ENCODE data around the gene MRPS12. TPM values are rescaled to one million over a fixed set of nuclear protein-coding genes. Genes with fewer than 3 reads are reported as not detected.
"Not testable (repeated sequence)": the region's sequence is repeated elsewhere in the genome, so short reads cannot be mapped to it uniquely, and the experiment has no call there.

MRPS12 gene
- total and polyA plus RNA-seq, 2 experiments from 2014 or later, result 33.5 to 68.9 TPM

DNA sequence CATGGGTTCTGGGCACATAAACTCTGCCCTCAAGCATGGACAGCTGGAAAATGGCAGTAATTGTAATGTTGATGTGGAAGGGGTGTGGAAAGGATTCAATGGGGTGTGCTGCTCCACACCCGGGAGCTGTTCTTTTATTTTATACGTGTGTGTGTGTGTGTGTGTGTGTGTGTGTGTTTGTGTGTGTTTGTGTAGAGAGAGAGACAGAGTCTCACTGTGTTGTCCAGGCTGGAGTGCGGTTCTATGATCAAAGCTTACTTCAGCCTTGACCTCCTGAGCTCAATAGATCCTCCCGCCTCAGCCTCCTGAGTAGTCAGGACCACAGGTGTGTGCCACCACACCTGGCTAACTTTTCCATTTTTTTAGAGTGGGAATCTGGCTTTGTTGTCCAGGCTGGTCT, 2.8 kb downstream of the MRPS12 start:
- H3F3A ChIP-seq (ENCODE audit: insufficient read depth), result no peaks in the 10 kb centered on the region

DNA sequence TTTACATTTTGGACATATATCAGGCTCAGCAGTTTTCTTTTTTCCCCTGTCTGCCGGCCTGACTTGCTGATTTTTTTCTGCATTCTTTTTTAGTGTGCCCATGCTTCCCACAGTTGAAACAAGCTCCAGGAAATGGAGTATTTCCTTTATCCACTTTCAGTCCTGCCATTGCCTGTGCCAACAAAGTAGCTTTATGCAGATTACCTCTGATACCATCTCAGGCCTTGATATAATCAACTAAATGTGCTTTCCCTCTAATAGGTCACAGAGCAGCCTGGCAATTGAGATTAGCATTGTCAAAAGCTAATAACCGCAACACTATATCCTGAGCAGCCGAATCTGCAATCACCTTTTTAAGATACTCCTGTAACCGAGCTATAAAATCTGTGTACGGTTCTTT, 9.2 kb downstream of the MRPS12 start:
- H2AFZ ChIP-seq, result no peak overlapping the region
- H3K27me3 ChIP-seq (replicated peaks; ENCODE audit: insufficient read depth), result no peaks in the 10 kb centered on the region
- peaks cover 5% of the 10 kb centered on the region; the same call in 1 of the 2 replicates for H3K36me3 ChIP-seq (ENCODE audit: low read depth)
- 64 to 69% methylated on average over 5 of the region's 5 CpGs for whole genome bisulfite sequencing, 2 experiments (ENCODE audit: low coverage in 1 of 2, low lambda C conversion rate in 2 of 2, missing lambda C conversion rate in 2 of 2)
- H3K4me1 ChIP-seq (ENCODE audit: insufficient read depth), result no peaks in the 10 kb centered on the region
- H3K9me2 ChIP-seq (ENCODE audit: insufficient read depth), result no peaks in the 10 kb centered on the region
- TF ChIP-seq EZH2 (IDR thresholded peaks at IDR 0.05; ENCODE audit: insufficient read depth, poor library complexity, severe bottlenecking) (no peak), EZH2phosphoT487 (IDR thresholded peaks at IDR 0.05; ENCODE audit: insufficient read depth, low read depth) (no peak)
- no peaks in the 10 kb centered on the region for H3K79me2 ChIP-seq (ENCODE audit: insufficient read depth)
- no peak for DNase-seq
- in situ Hi-C loops (cut with MboI), result no loop called here
- no peak overlapping the region for H3K4me2 ChIP-seq (ENCODE audit: unreplicated experiment)
- H4K20me1 ChIP-seq (ENCODE audit: insufficient read depth), result no peaks in the 10 kb centered on the region
- no peak overlapping the region for H3K27ac ChIP-seq
- H3K4me3 ChIP-seq, result no peak overlapping the region
- no peak overlapping the region for H3K9ac ChIP-seq
- no peaks in the 10 kb centered on the region for H3K9me3 ChIP-seq (ENCODE audit: low read depth)
- no peaks in the 10 kb centered on the region for H3F3A ChIP-seq (ENCODE audit: insufficient read depth)

More for the DNA sequence above, 2.8 kb downstream of the MRPS12 start:
- Histone ChIP-seq H3K4me2 (ENCODE audit: unreplicated experiment) (no peak overlapping the region), H3K9me3 (ENCODE audit: low read depth) (no peaks in the 10 kb centered on the region), H3K27me3 (replicated peaks; ENCODE audit: insufficient read depth) (no peaks in the 10 kb centered on the region), H2AFZ (no peak overlapping the region), H3K79me2 (ENCODE audit: insufficient read depth) (peaks cover 45% of the 10 kb centered on the region), H4K20me1 (ENCODE audit: insufficient read depth) (no peaks in the 10 kb centered on the region), H3K4me1 (ENCODE audit: insufficient read depth) (peaks cover 12% of the 10 kb centered on the region; the same call in 1 of the 2 replicates), H3K9me2 (ENCODE audit: insufficient read depth) (no peaks in the 10 kb centered on the region), H3K4me3 (no peak overlapping the region), H3K27ac (no peak overlapping the region), H3K9ac (no peak overlapping the region), H3K36me3 (ENCODE audit: low read depth) (no peaks in the 10 kb centered on the region)
- TF ChIP-seq EZH2phosphoT487 (IDR thresholded peaks at IDR 0.05; ENCODE audit: insufficient read depth, low read depth), result no peak
- TF ChIP-seq EZH2 (IDR thresholded peaks at IDR 0.05; ENCODE audit: insufficient read depth, poor library complexity, severe bottlenecking), result no peak
- in situ Hi-C loops (cut with MboI), result no loop called here
- WGBS, 2 experiments (ENCODE audit: low coverage in 1 of 2, low lambda C conversion rate in 2 of 2, missing lambda C conversion rate in 2 of 2), result 92 to 97% methylated on average over 4 of the region's 4 CpGs
- DNase-seq, result no peak

DNA sequence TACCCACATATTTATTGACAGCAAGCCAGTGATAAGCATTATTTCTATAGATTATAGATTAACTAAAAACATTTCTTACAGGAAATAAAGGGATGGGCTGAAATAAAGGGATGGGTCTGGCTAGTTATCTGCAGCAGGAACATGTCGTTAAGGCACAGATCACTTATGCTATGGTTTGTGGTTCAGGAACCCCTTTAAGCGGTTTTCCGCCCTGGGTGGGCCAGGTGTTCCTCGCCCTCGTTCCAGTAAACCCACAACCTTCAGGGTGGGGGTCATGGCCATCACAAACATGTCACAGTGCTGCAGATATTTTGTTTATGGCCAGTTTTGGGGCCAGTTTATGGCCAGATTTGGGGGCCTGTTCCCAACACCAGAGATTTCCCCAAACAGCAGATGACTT, 10.7 kb downstream of the MRPS12 start:
- H3K4me3 ChIP-seq; H3F3A ChIP-seq (ENCODE audit: insufficient read depth); H3K9me3 ChIP-seq (ENCODE audit: low read depth); in situ Hi-C loops (cut with MboI); DNase-seq; H4K20me1 ChIP-seq (ENCODE audit: insufficient read depth); H3K9me2 ChIP-seq (ENCODE audit: insufficient read depth); H3K9ac ChIP-seq; H3K4me1 ChIP-seq (ENCODE audit: insufficient read depth); H3K4me2 ChIP-seq (ENCODE audit: unreplicated experiment); H3K27me3 ChIP-seq (replicated peaks; ENCODE audit: insufficient read depth); H3K36me3 ChIP-seq (ENCODE audit: low read depth); H3K27ac ChIP-seq; H3K79me2 ChIP-seq (ENCODE audit: insufficient read depth); H2AFZ ChIP-seq: not testable (repeated sequence)
- 92 to 96% methylated on average over 5 of the region's 5 CpGs for WGBS, 2 experiments (ENCODE audit: low coverage in 1 of 2, low lambda C conversion rate in 2 of 2, missing lambda C conversion rate in 2 of 2)

DNA sequence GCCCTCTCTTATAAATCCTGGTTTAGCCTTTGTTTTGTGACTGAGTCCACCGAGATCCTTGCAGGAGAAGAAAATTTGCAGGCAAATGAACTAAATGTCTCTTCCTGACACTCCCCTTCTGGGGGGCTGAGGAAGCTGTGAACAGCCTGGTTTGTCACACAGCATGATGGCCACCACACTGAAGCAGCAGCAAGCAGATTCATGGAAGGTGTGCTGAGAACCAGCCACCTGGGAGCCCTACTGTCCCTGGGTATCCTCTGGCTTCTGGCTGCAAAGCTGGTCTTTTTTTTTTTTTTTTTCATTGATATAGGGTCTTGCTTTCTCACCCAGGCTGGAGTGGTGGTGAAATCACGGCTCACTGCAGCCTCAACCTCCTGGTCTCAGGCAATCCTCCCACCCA, 11.2 kb downstream of the MRPS12 start:
- Histone ChIP-seq H2AFZ (no peak overlapping the region), H3K27me3 (replicated peaks; ENCODE audit: insufficient read depth) (no peaks in the 10 kb centered on the region), H3K27ac (no peak overlapping the region), H3K36me3 (ENCODE audit: low read depth) (peaks cover 6% of the 10 kb centered on the region; the same call in 1 of the 2 replicates), H3K9me3 (ENCODE audit: low read depth) (no peaks in the 10 kb centered on the region), H3K4me1 (ENCODE audit: insufficient read depth) (no peaks in the 10 kb centered on the region), H3K79me2 (ENCODE audit: insufficient read depth) (no peaks in the 10 kb centered on the region), H3K9ac (no peak overlapping the region), H4K20me1 (ENCODE audit: insufficient read depth) (no peaks in the 10 kb centered on the region), H3K4me2 (ENCODE audit: unreplicated experiment) (no peak overlapping the region), H3F3A (ENCODE audit: insufficient read depth) (no peaks in the 10 kb centered on the region), H3K4me3 (no peak overlapping the region), H3K9me2 (ENCODE audit: insufficient read depth) (no peaks in the 10 kb centered on the region)
- 95% methylated on average over 2 of the region's 2 CpGs for WGBS, 2 experiments (ENCODE audit: low coverage in 1 of 2, low lambda C conversion rate in 2 of 2, missing lambda C conversion rate in 2 of 2)
- no peak for DNase-seq
- TF ChIP-seq EZH2phosphoT487 (IDR thresholded peaks at IDR 0.05; ENCODE audit: insufficient read depth, low read depth), result no peak
- TF ChIP-seq EZH2 (IDR thresholded peaks at IDR 0.05; ENCODE audit: insufficient read depth, poor library complexity, severe bottlenecking), result no peak
- in situ Hi-C loops (cut with MboI), result no loop called here

Measured in GM23248 (cell line).